ENCODE measurements around the gene ZNF394. TPM values are rescaled to one million over a fixed set of nuclear protein-coding genes. Genes with fewer than 3 reads are reported as not detected.

ZNF394 gene
- total and polyA plus RNA-seq, 2 donors (not counting 3 experiments of a cell fraction or from before 2014, with no cell fraction given): 8.6 to 22.8 TPM

DNA sequence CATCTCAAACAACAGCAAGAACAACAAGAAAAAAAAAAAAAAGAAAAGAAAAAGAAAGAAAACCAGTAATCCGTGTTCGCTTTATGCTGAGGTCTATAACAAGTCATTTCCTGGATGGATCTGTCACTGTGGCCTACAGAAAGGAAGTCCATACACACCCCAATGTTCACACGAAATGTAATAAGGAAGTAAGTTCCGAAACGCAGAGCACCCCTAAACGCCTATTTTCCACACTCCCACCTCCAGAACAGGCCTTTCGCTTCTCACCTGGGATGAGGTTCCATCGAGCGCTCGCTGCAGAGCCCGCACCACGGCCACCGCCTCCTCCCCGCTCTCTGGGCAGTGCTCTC lies 735 bp downstream of the ZNF394 start:
- BruUV-seq (replicated peaks): no TSS peak
- DNase-seq (ENCODE audit: low read depth, low spot score) (no peak), FAIRE-seq (peak; percentile 74)
- Histone ChIP-seq H3K9me1 (replicated peaks; ENCODE audit: control insufficient read depth, extremely low read depth, insufficient read depth, low read length) (no peaks in the 10 kb centered on the region), H4K20me1 (replicated peaks; ENCODE audit: control insufficient read depth, extremely low read depth, insufficient read depth, low read length) (no peaks in the 10 kb centered on the region), H2AFZ (ENCODE audit: low read depth, low read length) (peak overlapping the region; percentile 61), H3K79me2 (ENCODE audit: control insufficient read depth, insufficient read depth, low read length) (peaks cover 30% of the 10 kb centered on the region), H3K4me3 (replicated peaks in 1 of 3; ENCODE audit: insufficient read depth in 1 of 3, low read depth in 1 of 3, low read length in 3 of 3) (peak overlapping the region; percentile 28 to 79 (median 75)), H3K9ac (replicated peaks; ENCODE audit: extremely low read depth, insufficient read depth, low read length) (peak overlapping the region; percentile 81), H3K9me3 (replicated peaks; ENCODE audit: control insufficient read depth, insufficient read depth, low read length) (no peaks in the 10 kb centered on the region), H3K4me2 (ENCODE audit: insufficient read depth, low read length) (peak overlapping the region; percentile 77), H3K4me1 (ENCODE audit: control insufficient read depth, extremely low read depth, insufficient read depth, low read length) (peaks cover 16% of the 10 kb centered on the region), H3K27me3 (ENCODE audit: control insufficient read depth in 2 of 2, insufficient read depth in 2 of 2, low read length in 2 of 2) (no peaks in the 10 kb centered on the region), H3K27ac (ENCODE audit: insufficient read depth, low read depth, low read length) (peak overlapping the region; percentile 78), H3K36me3 (ENCODE audit: control insufficient read depth in 2 of 2, extremely low read depth in 1 of 2, insufficient read depth in 2 of 2, low read length in 2 of 2) (peaks cover under 1 to 8% of the 10 kb centered on the region in 2 experiments)
- TF ChIP-seq JUN (IDR thresholded peaks at IDR 0.05; ENCODE audit: borderline replicate concordance, insufficient read depth, insufficient read length, low read depth): no peak
- TF ChIP-seq EZH2 (IDR thresholded peaks at IDR 0.05; ENCODE audit: borderline replicate concordance, low read depth, low read length, severe bottlenecking): no peak
- ChIA-PET CTCF (interaction anchor here (1.2 to 1.7 kb wide), 3 partner anchors 26 to 414 kb away, joined by 3 to 4 read pairs (median 4); partner anchors contain the start of genes FAM200A and ZNF789), POLR2A (interaction anchor here (1.3 kb wide), 1 partner anchor 26 kb away, joined by 8 read pairs; no protein-coding TSS in a partner anchor)
- dilution Hi-C loops (cut with MboI; ENCODE audit: extremely low pct_ligation_motif_present, low sequenced_read_pairs) (no loop called here), intact Hi-C loops (cut with micrococcal nuclease) (no loop called here)

GRCh38 chr7:99498546-99498944 lies 1.5 kb downstream of the ZNF394 start:
- Histone ChIP-seq H2AFZ (ENCODE audit: low read depth, low read length) (no peak overlapping the region), H3K4me1 (ENCODE audit: control insufficient read depth, extremely low read depth, insufficient read depth, low read length) (peaks cover 16% of the 10 kb centered on the region), H3K36me3 (ENCODE audit: control insufficient read depth in 2 of 2, extremely low read depth in 1 of 2, insufficient read depth in 2 of 2, low read length in 2 of 2) (peaks cover 9 to 16% of the 10 kb centered on the region in 2 experiments), H3K9me1 (replicated peaks; ENCODE audit: control insufficient read depth, extremely low read depth, insufficient read depth, low read length) (no peaks in the 10 kb centered on the region), H3K9me3 (replicated peaks; ENCODE audit: control insufficient read depth, insufficient read depth, low read length) (peaks cover 5% of the 10 kb centered on the region), H3K79me2 (ENCODE audit: control insufficient read depth, insufficient read depth, low read length) (peaks cover 30% of the 10 kb centered on the region), H3K4me3 (replicated peaks in 1 of 3; ENCODE audit: insufficient read depth in 1 of 3, low read depth in 1 of 3, low read length in 3 of 3) (peak overlapping the region; percentile 28 to 79 (median 75)), H3K27me3 (ENCODE audit: control insufficient read depth in 2 of 2, insufficient read depth in 2 of 2, low read length in 2 of 2) (no peaks in the 10 kb centered on the region), H4K20me1 (replicated peaks; ENCODE audit: control insufficient read depth, extremely low read depth, insufficient read depth, low read length) (no peaks in the 10 kb centered on the region), H3K4me2 (ENCODE audit: insufficient read depth, low read length) (peak overlapping the region; percentile 77), H3K27ac (ENCODE audit: insufficient read depth, low read depth, low read length) (no peak overlapping the region), H3K9ac (replicated peaks; ENCODE audit: extremely low read depth, insufficient read depth, low read length) (peak overlapping the region; percentile 31)
- ChIA-PET CTCF (interaction anchor here (1.5 kb wide), 1 partner anchor 25 kb away, joined by 4 read pairs; no protein-coding TSS in a partner anchor), POLR2A (no interaction called here)
- no TSS peak for BruUV-seq (replicated peaks)
- TF ChIP-seq FOS (IDR thresholded peaks at IDR 0.05; ENCODE audit: borderline replicate concordance, insufficient read depth, low read length): no peak
- no peak for TF ChIP-seq CTCF (IDR thresholded peaks at IDR 0.05; ENCODE audit: extremely low read depth in 1 of 2, insufficient read depth in 1 of 2, low read depth in 1 of 2, low read length in 2 of 2)
- no peak for TF ChIP-seq MYC (IDR thresholded peaks at IDR 0.05; ENCODE audit: low read depth, low read length)
- no peak for TF ChIP-seq POLR2AphosphoS5 (IDR thresholded peaks at IDR 0.05; ENCODE audit: insufficient read depth, low read depth, low read length)
- no peak for TF ChIP-seq POLR2A (IDR thresholded peaks at IDR 0.05; ENCODE audit: low read depth, low read length)
- TF ChIP-seq MAX (IDR thresholded peaks at IDR 0.05; ENCODE audit: insufficient read depth, insufficient read length): no peak
- TF ChIP-seq EZH2 (IDR thresholded peaks at IDR 0.05; ENCODE audit: borderline replicate concordance, low read depth, low read length, severe bottlenecking): no peak
- no peak for TF ChIP-seq GATA2 (IDR thresholded peaks at IDR 0.05; ENCODE audit: insufficient read depth, insufficient read length, low read depth, low read length)
- no peak for TF ChIP-seq JUN (IDR thresholded peaks at IDR 0.05; ENCODE audit: borderline replicate concordance, insufficient read depth, insufficient read length, low read depth)
- FAIRE-seq (no peak), DNase-seq (ENCODE audit: low read depth, low spot score) (no peak)
- dilution Hi-C loops (cut with MboI; ENCODE audit: extremely low pct_ligation_motif_present, low sequenced_read_pairs): no loop called here
- intact Hi-C loops (cut with micrococcal nuclease): no loop called here
